Ectodermal cell (in vitro differentiated cells): ENCODE measurements around the gene CDX2.

Experiments used
- H3K27ac ChIP-seq: 2 replicates; pipeline ENCODE4 v1.7.0; 2013; ENCODE audit warnings: mild to moderate bottlenecking, low read depth, low read length; ENCODE audit not compliant: insufficient read depth, poor library complexity, severe bottlenecking
- H3K27me3 ChIP-seq: 2 replicates; pipeline ENCODE4 v1.7.0; 2013; ENCODE audit warnings: mild to moderate bottlenecking, low read length; ENCODE audit not compliant: insufficient read depth, control insufficient read depth, poor library complexity, severe bottlenecking
- H3K36me3 ChIP-seq: one replicate; pipeline ENCODE4 v1.7.0; 2013; ENCODE audit warnings: low read length; ENCODE audit not compliant: control insufficient read depth, insufficient read depth
- H3K4me1 ChIP-seq: one replicate; pipeline ENCODE4 v1.7.0; 2013; ENCODE audit warnings: low read length; ENCODE audit not compliant: control insufficient read depth, insufficient read depth
- H3K4me3 ChIP-seq: 2 replicates; pipeline ENCODE4 v1.7.0; 2013; ENCODE audit warnings: low read depth, low read length, control low read depth; ENCODE audit not compliant: insufficient read depth
- H3K9me3 ChIP-seq: 2 replicates; pipeline ENCODE4 v1.7.0; 2013; ENCODE audit warnings: mild to moderate bottlenecking, low read length, moderate library complexity; ENCODE audit not compliant: control insufficient read depth
- WGBS, 2 experiments: methylation state at CpG; one replicate each; pipeline ENCODE4 v1.1.7; 2013; ENCODE audit warnings: missing lambda C conversion rate in 2 of 2; 5-methylcytosine and 5-hydroxymethylcytosine counted together

CDX2 gene

DNA sequence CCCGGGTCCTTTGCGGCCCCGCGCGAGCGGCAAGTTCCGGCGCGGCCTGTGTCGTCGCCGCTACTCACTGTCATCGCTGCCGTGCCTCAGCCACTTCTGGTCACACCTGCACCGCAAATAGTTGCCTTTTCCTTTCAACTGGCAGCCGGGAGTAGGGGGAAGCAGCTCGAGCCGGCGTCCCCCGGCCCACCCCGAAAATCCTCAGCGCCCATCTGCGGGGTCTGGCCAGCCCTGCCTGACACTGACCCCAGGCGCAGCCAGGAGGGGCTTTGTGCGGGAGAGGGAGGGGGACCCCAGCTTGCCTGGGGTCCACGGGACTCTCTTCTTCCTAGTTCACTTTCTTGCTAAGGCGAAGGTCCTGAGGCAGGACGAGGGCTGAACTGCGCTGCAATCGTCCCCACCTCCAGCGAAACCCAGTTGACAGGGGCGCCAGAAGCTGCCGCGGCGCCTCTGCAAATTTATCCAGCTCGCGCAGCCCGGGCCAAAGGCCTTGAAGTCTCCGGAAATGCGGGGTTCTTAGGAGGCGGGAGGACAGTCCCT is 47.6 kb downstream of the CDX2 start:
- Histone ChIP-seq H3K36me3 (no peaks in the 10 kb centered on the region), H3K9me3 (no peaks in the 10 kb centered on the region), H3K4me1 (peaks cover 9% of the 10 kb centered on the region), H3K27me3 (peaks cover 100% of the 10 kb centered on the region), H3K27ac (no peak overlapping the region), H3K4me3 (no peak overlapping the region)
- 3% methylated on average over 41 of the region's 41 CpGs for WGBS, 2 experiments

DNA sequence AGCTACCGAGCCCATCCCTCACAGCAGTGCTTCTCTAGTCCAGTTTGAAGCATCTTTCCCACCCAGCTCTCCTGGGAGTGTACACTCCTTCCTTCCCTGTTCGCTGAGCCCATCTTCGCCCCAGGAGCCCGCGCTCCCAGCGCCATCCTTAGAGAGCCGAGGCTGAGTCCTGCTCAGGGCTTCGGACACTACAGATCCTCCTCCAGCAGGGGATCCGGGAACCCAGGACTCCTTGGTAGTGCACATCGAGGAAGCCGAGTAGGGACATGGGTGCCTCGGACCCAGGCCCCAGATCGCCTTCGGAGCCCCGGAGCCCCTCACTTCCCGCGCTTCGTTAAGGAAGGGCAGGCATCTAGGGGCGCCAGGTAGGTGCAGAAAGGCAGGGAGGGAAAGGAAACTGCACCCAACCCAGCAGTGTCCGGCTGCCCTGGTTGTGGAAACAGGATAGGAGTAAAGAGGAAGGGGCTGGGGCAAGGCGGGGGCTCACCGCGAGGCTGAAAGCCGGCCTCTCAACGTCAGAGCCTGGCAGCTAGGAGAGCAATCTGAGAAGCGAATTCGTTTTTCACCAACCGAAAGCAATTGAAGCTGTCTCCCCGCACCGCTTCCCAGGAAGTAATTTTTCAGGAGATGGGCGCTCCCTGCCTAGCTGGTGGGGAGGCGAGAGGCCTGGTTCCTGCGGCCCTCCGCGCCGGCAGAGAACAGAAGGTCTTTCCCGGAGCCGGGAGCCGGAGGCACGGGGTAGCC is 48.3 kb downstream of the CDX2 start:
- Histone ChIP-seq H3K27ac (no peak overlapping the region), H3K27me3 (peaks cover 100% of the 10 kb centered on the region), H3K4me3 (no peak overlapping the region), H3K4me1 (peaks cover 9% of the 10 kb centered on the region), H3K36me3 (no peaks in the 10 kb centered on the region), H3K9me3 (no peaks in the 10 kb centered on the region)
- WGBS, 2 experiments: 2 to 3% methylated on average over 40 of the region's 40 CpGs

DNA sequence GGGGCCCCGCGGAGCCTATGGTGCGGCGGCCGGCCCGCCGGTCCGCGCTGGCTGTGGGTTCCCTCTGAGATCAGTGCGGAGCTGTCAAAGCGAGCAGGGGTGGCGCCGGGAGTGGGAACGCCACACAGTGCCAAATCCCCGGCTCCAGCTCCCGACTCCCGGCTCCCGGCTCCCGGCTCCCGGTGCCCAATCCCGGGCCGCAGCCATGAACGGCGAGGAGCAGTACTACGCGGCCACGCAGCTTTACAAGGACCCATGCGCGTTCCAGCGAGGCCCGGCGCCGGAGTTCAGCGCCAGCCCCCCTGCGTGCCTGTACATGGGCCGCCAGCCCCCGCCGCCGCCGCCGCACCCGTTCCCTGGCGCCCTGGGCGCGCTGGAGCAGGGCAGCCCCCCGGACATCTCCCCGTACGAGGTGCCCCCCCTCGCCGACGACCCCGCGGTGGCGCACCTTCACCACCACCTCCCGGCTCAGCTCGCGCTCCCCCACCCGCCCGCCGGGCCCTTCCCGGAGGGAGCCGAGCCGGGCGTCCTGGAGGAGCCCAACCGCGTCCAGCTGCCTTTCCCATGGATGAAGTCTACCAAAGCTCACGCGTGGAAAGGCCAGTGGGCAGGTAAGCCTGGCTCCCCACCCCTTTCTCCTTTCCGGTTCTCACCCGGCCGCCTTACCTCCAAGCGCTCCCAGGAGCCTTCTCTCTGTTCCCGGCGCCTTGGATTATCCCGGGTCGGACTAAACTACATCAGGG is 49.0 kb downstream of the CDX2 start, which contains the start of gene PDX1:
Gene PDX1, plus strand, starts transcription at position 67 of the 743 bp plus-strand sequence. Its CDS starts 139 bp downstream, at position 206.
- H3K9me3 ChIP-seq: no peaks in the 10 kb centered on the region
- peaks cover 100% of the 10 kb centered on the region for H3K27me3 ChIP-seq
- H3K36me3 ChIP-seq: no peaks in the 10 kb centered on the region
- no peak within 1 kb of the TSS for H3K4me3 ChIP-seq
- H3K4me1 ChIP-seq: peaks cover 9% of the 10 kb centered on the region
- 1 to 2% methylated on average over 76 of the region's 76 CpGs for WGBS, 2 experiments
- no peak within 1 kb of the TSS for H3K27ac ChIP-seq

DNA sequence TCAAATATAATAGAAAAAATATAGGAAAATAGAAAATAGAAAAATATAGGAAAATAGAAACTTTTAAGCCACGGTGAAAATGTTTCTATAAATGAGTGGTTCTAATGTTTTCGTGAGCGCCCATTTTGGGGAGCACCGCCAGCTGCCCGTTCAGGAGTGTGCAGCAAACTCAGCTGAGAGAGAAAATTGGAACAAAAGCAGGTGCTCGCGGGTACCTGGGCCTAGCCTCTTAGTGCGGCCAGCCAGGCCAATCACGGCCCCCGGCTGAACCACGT is 49.5 kb downstream of the CDX2 start:
- Histone ChIP-seq H3K4me3 (no peak overlapping the region), H3K9me3 (no peaks in the 10 kb centered on the region), H3K4me1 (peaks cover 9% of the 10 kb centered on the region), H3K27ac (no peak overlapping the region), H3K27me3 (peaks cover 100% of the 10 kb centered on the region), H3K36me3 (no peaks in the 10 kb centered on the region)
- 3% methylated on average over 11 of the region's 11 CpGs for WGBS, 2 experiments

DNA sequence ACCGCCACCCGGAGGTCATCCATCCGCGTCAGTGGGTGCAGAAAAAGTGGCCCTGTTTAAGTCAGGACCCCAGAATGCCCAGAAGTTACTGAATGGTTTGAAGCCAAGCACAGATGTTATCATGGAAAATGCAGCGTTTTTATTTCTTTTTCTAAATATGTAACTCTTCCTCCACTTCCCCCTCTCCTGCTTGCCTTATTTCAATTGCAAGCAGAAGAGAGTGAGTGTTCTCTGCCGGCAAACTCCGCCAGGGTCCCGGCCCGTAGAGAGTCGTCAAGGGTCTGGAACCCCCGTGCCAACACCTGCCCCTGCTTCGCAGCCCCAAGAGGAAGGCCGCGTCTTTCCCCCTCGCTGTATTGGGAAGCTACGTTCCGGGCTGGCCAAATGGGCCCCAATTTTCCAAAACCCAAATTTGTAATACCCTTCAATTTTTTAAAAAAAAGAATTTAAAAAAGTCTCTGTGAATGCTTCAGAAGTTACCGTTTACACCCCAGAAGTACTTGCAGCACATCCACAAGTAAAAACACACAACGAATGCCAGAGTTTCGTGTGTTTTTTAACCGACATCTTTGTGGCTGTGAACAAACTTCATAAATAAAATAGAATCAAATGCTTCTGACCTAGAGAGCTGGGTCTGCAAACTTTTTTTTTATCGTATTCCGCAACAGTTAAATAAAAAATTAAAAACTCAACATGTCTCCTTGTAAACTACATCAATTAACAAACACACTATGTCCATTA is 50.0 kb downstream of the CDX2 start:
- 13 to 14% methylated on average over 23 of the region's 23 CpGs for WGBS, 2 experiments
- Histone ChIP-seq H3K27ac (no peak overlapping the region), H3K9me3 (no peaks in the 10 kb centered on the region), H3K4me1 (peaks cover 9% of the 10 kb centered on the region), H3K4me3 (no peak overlapping the region), H3K27me3 (peaks cover 100% of the 10 kb centered on the region), H3K36me3 (no peaks in the 10 kb centered on the region)

DNA sequence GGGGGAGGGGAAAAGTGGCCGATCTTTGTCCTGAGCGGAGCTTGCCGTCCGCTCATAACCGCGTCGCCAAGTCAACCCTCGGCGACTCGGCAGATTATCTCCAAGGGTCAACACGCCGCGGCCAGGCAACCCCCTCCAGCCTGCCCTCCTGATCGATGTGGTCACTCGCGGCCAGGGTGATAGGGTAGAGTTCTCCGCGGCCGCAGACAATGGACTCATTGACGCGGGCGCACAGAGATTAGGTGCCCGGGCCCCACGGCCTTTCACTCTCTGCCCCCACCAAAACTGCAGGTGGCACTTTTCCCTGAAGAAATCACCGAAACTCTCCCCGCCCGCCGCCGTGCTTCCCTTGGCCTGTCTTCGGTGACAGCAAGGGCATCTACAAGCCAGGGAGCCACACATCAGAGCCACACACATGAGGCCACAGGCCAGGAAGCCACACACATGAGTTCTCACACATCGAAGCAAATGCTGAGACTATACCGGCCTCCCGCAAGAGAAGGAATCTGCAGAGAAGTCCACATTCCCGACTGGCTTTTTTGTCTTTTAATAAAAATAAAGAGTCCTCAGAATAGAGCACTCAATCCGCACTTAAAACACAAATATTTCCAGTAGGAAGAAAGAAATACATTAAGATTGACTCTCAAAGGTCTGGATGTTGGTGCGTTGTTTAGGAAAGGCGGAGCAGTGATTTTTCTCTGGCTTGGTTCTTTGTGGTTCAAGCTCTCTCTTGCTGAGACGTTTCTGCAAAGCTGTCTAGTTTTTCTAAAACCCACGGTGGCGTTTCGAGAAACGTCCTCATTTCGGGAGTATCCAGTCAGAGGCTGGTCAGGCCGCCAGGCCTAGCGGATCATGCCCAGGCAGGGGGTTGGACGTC is 50.8 kb downstream of the CDX2 start:
- Histone ChIP-seq H3K9me3 (no peaks in the 10 kb centered on the region), H3K4me3 (no peak overlapping the region), H3K27ac (no peak overlapping the region), H3K27me3 (peaks cover 100% of the 10 kb centered on the region), H3K36me3 (no peaks in the 10 kb centered on the region), H3K4me1 (peaks cover 9% of the 10 kb centered on the region)
- 3 to 4% methylated on average over 45 to 46 of the region's 46 CpGs for WGBS, 2 experiments

DNA sequence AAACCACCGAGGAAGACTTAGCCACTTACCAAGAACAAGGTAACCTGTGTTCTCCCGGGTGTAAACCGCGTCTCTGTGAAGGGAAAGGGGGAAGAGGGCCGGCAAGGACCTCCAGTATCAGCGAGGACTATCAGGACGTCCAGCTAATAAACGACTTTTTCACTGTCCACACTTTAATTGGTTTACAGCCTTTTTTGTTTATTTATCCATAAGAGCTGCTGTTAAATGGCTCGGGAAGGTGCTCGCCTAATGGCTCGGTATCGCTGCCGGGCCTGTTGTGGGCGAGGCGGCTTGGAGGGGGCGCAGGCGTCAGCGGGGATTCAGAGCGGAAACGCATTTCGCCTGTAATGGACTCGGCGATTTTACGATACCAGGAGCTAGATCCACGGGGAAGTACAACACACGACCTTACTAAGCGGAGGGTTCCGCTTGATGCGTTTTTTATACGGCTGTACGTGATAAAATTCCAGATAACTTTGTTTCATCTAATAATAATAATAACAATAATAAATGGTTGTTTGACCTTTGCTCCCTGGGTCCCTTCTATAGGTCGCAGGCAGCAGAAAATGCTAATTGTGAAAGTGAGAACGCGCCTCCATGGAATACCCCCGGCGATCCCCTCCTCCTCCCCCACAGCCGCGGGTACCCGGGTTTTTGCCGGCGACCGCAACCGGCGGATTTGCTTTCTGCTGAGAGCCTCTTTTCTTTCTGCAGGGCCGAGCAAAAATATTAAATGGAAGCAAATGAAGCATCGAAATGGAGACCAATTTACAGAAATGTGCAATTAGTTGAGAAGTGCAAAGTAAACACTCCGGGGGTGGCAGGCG is 51.8 kb downstream of the CDX2 start:
- H3K4me1 ChIP-seq: peaks cover 9% of the 10 kb centered on the region
- H3K36me3 ChIP-seq: no peaks in the 10 kb centered on the region
- H3K27ac ChIP-seq: no peak overlapping the region
- WGBS, 2 experiments: 1% methylated on average over 44 to 46 of the region's 48 CpGs
- H3K4me3 ChIP-seq: no peak overlapping the region
- no peaks in the 10 kb centered on the region for H3K9me3 ChIP-seq
- H3K27me3 ChIP-seq: peaks cover 100% of the 10 kb centered on the region

DNA sequence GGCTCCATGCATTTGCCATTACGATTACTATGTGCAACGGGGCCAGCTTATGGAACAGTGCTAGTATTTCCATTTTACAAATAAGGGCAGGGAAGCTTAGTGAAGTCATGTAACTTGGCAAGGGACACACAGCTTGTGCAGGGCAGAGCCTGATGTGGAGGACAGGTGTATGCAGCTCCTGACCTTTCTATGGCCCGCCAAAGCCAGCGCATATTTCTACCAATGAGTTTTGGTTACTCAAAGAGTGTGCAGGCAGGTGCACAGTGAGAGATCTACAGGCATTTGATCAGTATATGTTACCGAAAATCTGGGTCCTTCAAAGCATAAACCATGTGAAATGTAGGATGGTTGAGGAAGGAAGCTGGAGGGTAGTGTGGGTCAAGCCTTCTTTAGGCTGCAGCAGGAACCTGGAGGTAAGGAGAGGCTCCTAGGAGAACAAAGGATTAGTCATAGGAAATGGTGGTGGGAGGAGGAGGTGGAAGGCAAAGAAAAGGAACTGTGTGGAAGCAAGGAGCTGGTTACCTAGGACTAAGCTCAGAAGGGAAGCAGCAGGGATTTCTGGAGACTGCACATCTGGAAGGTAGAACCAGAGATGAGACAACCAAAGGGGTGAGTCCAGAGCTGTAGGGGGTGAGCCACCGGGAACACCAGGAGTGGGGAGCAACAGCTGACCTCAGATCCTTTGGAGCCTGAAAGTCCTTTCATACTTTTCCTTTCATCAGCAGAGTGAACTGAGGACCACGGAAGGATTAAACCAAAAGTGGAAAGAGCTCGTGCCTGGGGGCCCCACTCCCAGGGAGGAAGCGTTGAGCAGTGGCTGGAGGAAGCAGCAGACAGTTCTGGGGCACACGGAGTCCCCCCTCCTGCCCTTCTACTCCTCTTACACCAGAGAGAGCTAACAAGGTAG is 53.6 kb downstream of the CDX2 start:
- Histone ChIP-seq H3K27ac (no peak overlapping the region), H3K36me3 (no peaks in the 10 kb centered on the region), H3K4me1 (peaks cover 3% of the 10 kb centered on the region), H3K4me3 (no peak overlapping the region), H3K9me3 (no peaks in the 10 kb centered on the region), H3K27me3 (peaks cover 97% of the 10 kb centered on the region)
- 45 to 49% methylated on average over 10 of the region's 10 CpGs for WGBS, 2 experiments
